Endothelial cell of umbilical vein (primary cell): Measurements from ENCODE around the gene LARP1B. TPM values are rescaled to one million over a fixed set of nuclear protein-coding genes. Genes with fewer than 3 reads are reported as not detected.

Experiments
- BruUV-seq: library from RNA; stranded (reverse); fragments of 400-500 nt; replicated peaks from 2 replicates; lab custom pipeline; 2021; lab: Mats Ljungman, UMichigan
- CTCF ChIA-PET: fragments of 300-600, 350-600 bp; sonication (Branson Sonifier 250); formaldehyde crosslinking; loops from one replicate; lab custom pipeline; 2021; ENCODE audit warnings: antibody characterized with exemption, inconsistent platforms; lab: Charles Lee
- POLR2A ChIA-PET: fragments of 300-600, 350-600 bp; sonication (Branson Sonifier 250); formaldehyde crosslinking; loops from one replicate; lab custom pipeline; 2021; ENCODE audit warnings: antibody characterized with exemption, inconsistent platforms; lab: Charles Lee
- DNase-seq: peaks from one replicate; pipeline ENCODE4 v3.0.0-alpha.2; 2011; ENCODE audit warnings: low read depth, low spot score
- FAIRE-seq: peaks from 2 replicates; lab custom pipeline; 2011; peaks lifted over from hg19 to GRCh38; lab: Jason Lieb, UNC
- H2AFZ ChIP-seq: 2 replicates; pipeline ENCODE4 v1.6.0; 2012; ENCODE audit warnings: low read depth, low read length, control low read depth, inconsistent platforms
- H3K27ac ChIP-seq: 2 replicates; pipeline ENCODE4 v1.5.1; 2011; ENCODE audit warnings: low read depth, mild to moderate bottlenecking, control low read depth, low read length, moderate library complexity; ENCODE audit not compliant: insufficient read depth
- H3K27me3 ChIP-seq, 2 experiments: 2 replicates each; pipeline versions ENCODE4 v1.6.0 to v1.6.1; 2011; ENCODE audit warnings: low read length in 2 of 2, mixed read lengths in 1 of 2; ENCODE audit not compliant: control insufficient read depth in 2 of 2, insufficient read depth in 2 of 2
- H3K36me3 ChIP-seq, 2 experiments: 2 replicates in 1 of 2; 3 replicates in 1 of 2; pipeline ENCODE4 v1.5.1; 2011; ENCODE audit warnings: low read length in 2 of 2, mild to moderate bottlenecking in 1 of 2, moderate library complexity in 1 of 2; ENCODE audit not compliant: control insufficient read depth in 2 of 2, insufficient read depth in 2 of 2; ENCODE audit errors: extremely low read depth in 1 of 2
- H3K4me1 ChIP-seq: 3 replicates; pipeline ENCODE4 v1.5.1; 2011; ENCODE audit warnings: mild to moderate bottlenecking, low read length; ENCODE audit not compliant: control insufficient read depth, insufficient read depth; ENCODE audit errors: extremely low read depth
- H3K4me2 ChIP-seq: 2 replicates; pipeline ENCODE4 v1.6.1; 2011; ENCODE audit warnings: low read length, control low read depth, mixed read lengths; ENCODE audit not compliant: insufficient read depth
- H3K4me3 ChIP-seq, 3 experiments: fragments of 200-600 bp in 1 of 3; sonication (generic), shearing (Covaris generic) in 1 of 3; replicated peaks in 1 of 3; 2 replicates each; pipeline ENCODE4 v1.5.1; 2011 to 2016; ENCODE audit warnings: control low read depth in 3 of 3, low read length in 3 of 3, mild to moderate bottlenecking in 2 of 3, inconsistent platforms in 1 of 3, low read depth in 1 of 3, moderate library complexity in 1 of 3; ENCODE audit not compliant: insufficient read depth in 1 of 3
- H3K79me2 ChIP-seq: 2 replicates; pipeline ENCODE4 v1.6.0; 2012; ENCODE audit warnings: low read length, inconsistent platforms; ENCODE audit not compliant: control insufficient read depth, insufficient read depth
- H3K9ac ChIP-seq: replicated peaks from 2 replicates; pipeline ENCODE3; 2011; ENCODE audit warnings: low read length, control low read depth; ENCODE audit not compliant: insufficient read depth; ENCODE audit errors: extremely low read depth
- H3K9me1 ChIP-seq: replicated peaks from 3 replicates; pipeline ENCODE4 v1.6.0; 2011; ENCODE audit warnings: mild to moderate bottlenecking, low read length; ENCODE audit not compliant: control insufficient read depth, insufficient read depth; ENCODE audit errors: extremely low read depth
- H3K9me3 ChIP-seq: replicated peaks from 2 replicates; pipeline ENCODE4 v1.5.1; 2012; ENCODE audit warnings: low read length, inconsistent platforms; ENCODE audit not compliant: control insufficient read depth, insufficient read depth
- H4K20me1 ChIP-seq: replicated peaks from 2 replicates; pipeline ENCODE3; 2011; ENCODE audit warnings: mild to moderate bottlenecking, low read length; ENCODE audit not compliant: control insufficient read depth, insufficient read depth; ENCODE audit errors: extremely low read depth
- EZH2 ChIP-seq: IDR thresholded peaks from 2 replicates; pipeline ENCODE4 v1.6.1; 2012; ENCODE audit warnings: borderline replicate concordance, low read depth, mild to moderate bottlenecking, moderate library complexity, low read length, inconsistent platforms; ENCODE audit not compliant: severe bottlenecking
- GATA2 ChIP-seq: IDR thresholded peaks from 2 replicates; pipeline ENCODE4 v1.7.0; 2011; ENCODE audit warnings: low read depth, mild to moderate bottlenecking, moderate library complexity, mixed read lengths, low read length; ENCODE audit not compliant: insufficient read length, insufficient read depth
- MYC ChIP-seq: IDR thresholded peaks from one replicate; pipeline ENCODE4 v1.6.1; 2011; ENCODE audit warnings: mild to moderate bottlenecking, low read depth, low read length
- POLR2A ChIP-seq: IDR thresholded peaks from 2 replicates; pipeline ENCODE4 v1.6.1; 2012; ENCODE audit warnings: low read depth, mild to moderate bottlenecking, control low read depth, low read length
- POLR2AphosphoS5 ChIP-seq: IDR thresholded peaks from 2 replicates; pipeline ENCODE4 v1.6.1; 2012; ENCODE audit warnings: low read depth, mild to moderate bottlenecking, control low read depth, low read length, moderate library complexity; ENCODE audit not compliant: insufficient read depth
- dilution Hi-C: fragments of 300-500 bp; cut with MboI; formaldehyde crosslinking; loops from one replicate; pipeline ENCODE4 v1.15.0; 2019; ENCODE audit warnings: low sequenced_read_pairs; ENCODE audit not compliant: extremely low pct_ligation_motif_present
- intact Hi-C: fragments of 100-400 bp; cut with micrococcal nuclease; formaldehyde crosslinking; loops from one replicate; pipeline ENCODE4 v1.10.0; 2022
- polyA plus RNA-seq, 4 experiments: library from polyadenylated mRNA; depleted of rRNA in 3 of 4; stranded (reverse) in 3 of 4; unstranded in 1 of 4; fragments of >200 nt; gene quantifications; 2 replicates each; pipeline versions ENCODE4 v1.2.1 to v1.2.3, GENCODE V29; 2011 to 2012; ENCODE audit warnings: missing spikeins in 1 of 4
- total RNA-seq: library from RNA; stranded (reverse); gene quantifications from 2 replicates; pipeline ENCODE4 v1.2.3, GENCODE V29; 2021
- TF ChIP-seq, protein P1 (sequence below), 2 donors: IDR thresholded peaks; 1 replicate in 1 of 2; 2 replicates in 1 of 2; pipeline ENCODE4 v1.5.1; 2011; ENCODE audit warnings: low read length in 2 of 2, mild to moderate bottlenecking in 2 of 2, moderate library complexity in 2 of 2, control low read depth in 1 of 2, inconsistent platforms in 1 of 2, low read depth in 1 of 2; ENCODE audit not compliant: insufficient read depth in 1 of 2; ENCODE audit errors: extremely low read depth in 1 of 2

LARP1B gene
- total and polyA plus RNA-seq, 2 donors (not counting 3 experiments of a cell fraction or from before 2014, with no cell fraction given), result 7.3 to 28.8 TPM

DNA sequence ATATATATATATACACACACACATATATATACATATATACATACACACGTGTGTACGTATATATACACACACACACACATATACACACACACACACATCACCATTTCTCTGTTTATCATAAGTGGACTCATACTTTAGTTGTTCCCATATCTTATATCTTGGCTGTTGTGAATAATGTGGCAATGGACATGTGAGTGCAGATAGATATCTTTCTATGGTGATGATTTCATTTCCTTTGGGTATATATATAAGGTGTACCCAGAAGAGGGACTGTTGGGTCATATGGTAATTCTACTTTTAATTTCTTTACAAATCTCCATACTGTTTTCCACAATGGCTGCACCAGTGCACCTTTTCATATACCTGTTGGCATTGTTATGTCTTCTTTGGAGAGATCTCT is 105.9 kb downstream of the LARP1B start:
- no peak overlapping the region for H3K27ac ChIP-seq
- TF ChIP-seq EZH2 (no peak), GATA2 (peak; percentile 53), POLR2AphosphoS5 (no peak), MYC (no peak), POLR2A (no peak)
- TF ChIP-seq, protein P1, sequence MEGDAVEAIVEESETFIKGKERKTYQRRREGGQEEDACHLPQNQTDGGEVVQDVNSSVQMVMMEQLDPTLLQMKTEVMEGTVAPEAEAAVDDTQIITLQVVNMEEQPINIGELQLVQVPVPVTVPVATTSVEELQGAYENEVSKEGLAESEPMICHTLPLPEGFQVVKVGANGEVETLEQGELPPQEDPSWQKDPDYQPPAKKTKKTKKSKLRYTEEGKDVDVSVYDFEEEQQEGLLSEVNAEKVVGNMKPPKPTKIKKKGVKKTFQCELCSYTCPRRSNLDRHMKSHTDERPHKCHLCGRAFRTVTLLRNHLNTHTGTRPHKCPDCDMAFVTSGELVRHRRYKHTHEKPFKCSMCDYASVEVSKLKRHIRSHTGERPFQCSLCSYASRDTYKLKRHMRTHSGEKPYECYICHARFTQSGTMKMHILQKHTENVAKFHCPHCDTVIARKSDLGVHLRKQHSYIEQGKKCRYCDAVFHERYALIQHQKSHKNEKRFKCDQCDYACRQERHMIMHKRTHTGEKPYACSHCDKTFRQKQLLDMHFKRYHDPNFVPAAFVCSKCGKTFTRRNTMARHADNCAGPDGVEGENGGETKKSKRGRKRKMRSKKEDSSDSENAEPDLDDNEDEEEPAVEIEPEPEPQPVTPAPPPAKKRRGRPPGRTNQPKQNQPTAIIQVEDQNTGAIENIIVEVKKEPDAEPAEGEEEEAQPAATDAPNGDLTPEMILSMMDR (IDR thresholded peaks at IDR 0.05; ENCODE audit: extremely low read depth in 1 of 2, insufficient read depth in 1 of 2, low read depth in 1 of 2, low read length in 2 of 2), result no peak
- H3K27me3 ChIP-seq, result no peaks in the 10 kb centered on the region
- peaks cover 30% of the 10 kb centered on the region for H3K4me1 ChIP-seq
- no peaks in the 10 kb centered on the region for H3K36me3 ChIP-seq
- H4K20me1 ChIP-seq, result no peaks in the 10 kb centered on the region
- FAIRE-seq, result no peak
- peak; percentile 11 for DNase-seq
- H3K79me2 ChIP-seq, result no peaks in the 10 kb centered on the region
- ChIA-PET CTCF (no interaction called here), POLR2A (no interaction called here)
- dilution Hi-C loops (no loop called here), intact Hi-C loops (no loop called here)
- no peaks in the 10 kb centered on the region for H3K9me3 ChIP-seq
- BruUV-seq, result no TSS peak
- no peak overlapping the region for H2AFZ ChIP-seq
- no peak overlapping the region for H3K9ac ChIP-seq
- no peak overlapping the region for H3K4me2 ChIP-seq
- no peak overlapping the region for H3K4me3 ChIP-seq
- no peaks in the 10 kb centered on the region for H3K9me1 ChIP-seq

DNA sequence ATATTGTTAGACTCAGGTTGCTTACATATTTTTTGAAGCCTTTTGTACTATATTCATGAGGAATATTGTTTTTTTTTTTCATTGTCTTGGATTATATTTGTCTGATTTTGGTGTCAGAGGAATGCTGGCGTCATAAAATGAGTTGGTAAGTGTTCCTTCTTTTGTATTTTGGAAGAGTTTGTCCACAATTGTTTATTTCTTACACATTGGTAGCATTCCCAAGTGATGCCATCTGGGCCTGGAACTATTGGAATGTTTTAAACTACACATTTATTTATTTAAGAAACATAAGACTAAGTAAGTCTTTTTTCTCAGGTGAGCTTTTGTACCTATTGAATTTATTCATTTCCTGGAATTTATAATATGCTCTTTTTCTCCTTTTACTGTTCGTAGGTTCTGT is 107.6 kb downstream of the LARP1B start:
- no peak overlapping the region for H3K4me2 ChIP-seq
- DNase-seq (no peak), FAIRE-seq (no peak)
- H3K9me3 ChIP-seq, result no peaks in the 10 kb centered on the region
- no peaks in the 10 kb centered on the region for H3K9me1 ChIP-seq
- no peaks in the 10 kb centered on the region for H3K79me2 ChIP-seq
- H3K4me3 ChIP-seq, result no peak overlapping the region
- H3K27ac ChIP-seq, result no peak overlapping the region
- no peak overlapping the region for H2AFZ ChIP-seq
- no peaks in the 10 kb centered on the region for H3K27me3 ChIP-seq
- H4K20me1 ChIP-seq, result no peaks in the 10 kb centered on the region
- ChIA-PET CTCF (no interaction called here), POLR2A (no interaction called here)
- intact Hi-C loops, result no loop called here
- no peaks in the 10 kb centered on the region for H3K36me3 ChIP-seq
- no TSS peak for BruUV-seq
- TF ChIP-seq POLR2AphosphoS5 (no peak), GATA2 (no peak)
- dilution Hi-C loops, result no loop called here
- H3K4me1 ChIP-seq, result peaks cover 14% of the 10 kb centered on the region
- H3K9ac ChIP-seq, result no peak overlapping the region
